ENCODE data around the gene GALR3.

Gene GALR3

DNA sequence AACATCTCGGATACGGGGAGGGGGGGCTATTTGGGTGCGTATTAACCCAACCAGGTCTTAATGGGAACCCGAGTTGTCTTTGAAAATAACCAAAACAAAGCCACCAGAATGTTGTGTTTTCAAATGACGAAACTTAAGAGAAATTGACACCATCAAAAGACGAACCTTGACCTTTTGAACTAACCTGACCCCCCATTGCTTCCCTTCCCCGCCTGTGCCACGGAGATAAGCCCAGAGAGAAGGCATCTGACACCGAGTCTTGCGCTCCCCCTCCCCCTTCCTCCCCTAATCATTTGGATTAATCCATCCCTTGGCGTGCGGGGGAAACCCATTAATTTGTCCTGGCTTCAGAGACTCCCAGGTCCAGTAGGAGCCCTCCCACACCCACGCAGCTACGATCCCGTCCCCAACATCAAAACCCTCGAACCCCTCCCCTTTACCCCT, 20.0 kb upstream of the GALR3 start:
- no peak for DNase-seq (ENCODE audit: extremely low spot score)
- ChIA-PET POLR2A (interaction anchor here (0.6 to 6.9 kb wide), 9 partner anchors 14 to 144 kb away, joined by 3 to 78 read pairs (median 3); partner anchors contain the start of genes ANKRD54, EIF3L, NOL12 and PDXP), CTCF (interaction anchor here (0.6 kb wide), 1 partner anchor 790 kb away, joined by 3 read pairs; no protein-coding TSS in a partner anchor)
- TF ChIP-seq LEF1 (IDR thresholded peaks at IDR 0.05; ENCODE audit: borderline replicate concordance), result no peak
- no peak for TF ChIP-seq ZNF384 (IDR thresholded peaks at IDR 0.05)
- TF ChIP-seq ARNT (IDR thresholded peaks at IDR 0.05), result no peak
- TF ChIP-seq ELF4 (IDR thresholded peaks at IDR 0.05), result no peak
- TF ChIP-seq PKNOX1 (IDR thresholded peaks at IDR 0.05), result no peak
- no peak for TF ChIP-seq HDGF (IDR thresholded peaks at IDR 0.05; ENCODE audit: borderline replicate concordance)
- no peak for TF ChIP-seq CTBP1 (IDR thresholded peaks at IDR 0.05; ENCODE audit: borderline replicate concordance)
- TF ChIP-seq FOXA1 (IDR thresholded peaks at IDR 0.05), result no peak
- TF ChIP-seq BHLHE40 (IDR thresholded peaks at IDR 0.05; ENCODE audit: borderline replicate concordance), result no peak
- no peak for TF ChIP-seq FOXM1 (IDR thresholded peaks at IDR 0.05; ENCODE audit: borderline replicate concordance)
- TF ChIP-seq TARDBP (IDR thresholded peaks at IDR 0.05), result no peak
- TF ChIP-seq SP1 (IDR thresholded peaks at IDR 0.05), result no peak
- no peak for TF ChIP-seq NFRKB (IDR thresholded peaks at IDR 0.05)
- TF ChIP-seq SUZ12 (IDR thresholded peaks at IDR 0.05), result no peak
- no peak for TF ChIP-seq FOXK2 (IDR thresholded peaks at IDR 0.05)
- no peak for TF ChIP-seq L3MBTL2 (conservative IDR thresholded peaks at IDR 0.05)

- TF ChIP-seq FOXM1 (IDR thresholded peaks at IDR 0.05; ENCODE audit: borderline replicate concordance) (no peak), FOXK2 (IDR thresholded peaks at IDR 0.05) (no peak)
- DNase-seq (ENCODE audit: extremely low spot score), result no peak
- CTCF ChIA-PET, result no interaction called here
- POLR2A ChIA-PET, result interaction anchor here (0.6 to 6.9 kb wide), 12 partner anchors 10 to 146 kb away, joined by 3 to 78 read pairs (median 3); partner anchors contain the start of genes ANKRD54, EIF3L and PDXP
Measured at GRCh38 chr22:37803639-37804351, 19.4 kb upstream of the GALR3 start.

DNA sequence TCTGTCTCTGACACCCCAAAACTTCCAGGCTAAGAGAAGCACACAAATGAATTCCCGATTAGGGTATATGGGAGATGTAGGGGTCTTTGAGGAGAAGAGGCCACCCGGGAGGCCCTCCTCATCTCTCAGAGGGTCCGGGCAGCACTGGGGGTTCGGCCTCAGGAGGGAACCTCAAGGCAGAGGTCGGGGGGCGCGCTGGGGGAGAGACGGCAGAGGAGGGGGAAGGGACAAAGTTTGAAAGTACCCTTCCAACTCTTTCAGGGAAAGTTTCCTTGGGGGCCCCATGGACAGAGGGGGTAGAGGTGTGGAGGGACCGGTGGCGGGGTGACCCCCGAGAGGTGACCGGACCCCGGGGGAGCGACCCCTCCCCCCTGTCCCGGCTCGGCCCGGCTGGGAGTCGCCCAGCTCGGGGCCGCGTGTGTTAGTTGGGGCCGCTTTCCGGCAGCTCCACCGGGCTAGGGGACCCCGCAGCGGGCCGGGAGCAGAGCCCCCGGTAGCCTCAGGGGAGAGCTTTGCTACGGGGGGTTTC, 18.8 kb upstream of the GALR3 start:
- DNase-seq (ENCODE audit: extremely low spot score), result no peak
- ChIA-PET POLR2A (interaction anchor here (0.9 to 6.9 kb wide), 26 partner anchors 8 to 243 kb away, joined by 3 to 78 read pairs (median 4); partner anchors contain the start of genes ANKRD54, C22orf23, GGA1 and NOL12), CTCF (interaction anchor here (0.6 kb wide), 1 partner anchor 161 kb away, joined by 3 read pairs; no protein-coding TSS in a partner anchor)
- TF ChIP-seq BHLHE40 (IDR thresholded peaks at IDR 0.05; ENCODE audit: borderline replicate concordance) (no peak), CTBP1 (IDR thresholded peaks at IDR 0.05; ENCODE audit: borderline replicate concordance) (no peak), SUZ12 (IDR thresholded peaks at IDR 0.05) (no peak), LEF1 (IDR thresholded peaks at IDR 0.05; ENCODE audit: borderline replicate concordance) (no peak), NFRKB (IDR thresholded peaks at IDR 0.05) (no peak), PKNOX1 (IDR thresholded peaks at IDR 0.05) (no peak), ELF4 (IDR thresholded peaks at IDR 0.05) (no peak), FOXK2 (IDR thresholded peaks at IDR 0.05) (no peak), SP1 (IDR thresholded peaks at IDR 0.05) (no peak), L3MBTL2 (conservative IDR thresholded peaks at IDR 0.05) (no peak)

- POLR2A ChIA-PET, result interaction anchor here (0.7 to 6.9 kb wide), 29 partner anchors 9 to 243 kb away, joined by 3 to 78 read pairs (median 4); partner anchors contain the start of genes ANKRD54, C22orf23, GGA1 and NOL12
- CTCF ChIA-PET, result interaction anchor here (0.6 to 0.7 kb wide), 2 partner anchors 12 to 162 kb away, joined by 3 to 4 read pairs; no protein-coding TSS in a partner anchor
- TF ChIP-seq L3MBTL2 (conservative IDR thresholded peaks at IDR 0.05) (peak; percentile 39), LEF1 (IDR thresholded peaks at IDR 0.05; ENCODE audit: borderline replicate concordance) (no peak), PKNOX1 (IDR thresholded peaks at IDR 0.05) (no peak), ZNF384 (IDR thresholded peaks at IDR 0.05) (no peak), TARDBP (IDR thresholded peaks at IDR 0.05) (no peak), SUZ12 (IDR thresholded peaks at IDR 0.05) (no peak), ELF4 (IDR thresholded peaks at IDR 0.05) (no peak; the same call in 1 of the 2 replicates), CTBP1 (IDR thresholded peaks at IDR 0.05; ENCODE audit: borderline replicate concordance) (no peak), FOXK2 (IDR thresholded peaks at IDR 0.05) (no peak), NFRKB (IDR thresholded peaks at IDR 0.05) (no peak), FOXA1 (IDR thresholded peaks at IDR 0.05) (no peak), FOXM1 (IDR thresholded peaks at IDR 0.05; ENCODE audit: borderline replicate concordance) (0 out of 2 replicates have a peak, but pooled peaks have one; percentile 2), SP1 (IDR thresholded peaks at IDR 0.05) (no peak)
- peak; percentile 91 for DNase-seq (ENCODE audit: extremely low spot score)
Measured at GRCh38 chr22:37804881-37805809, 18.0 kb upstream of the GALR3 start.

GRCh38 chr22:37805810-37806277, 17.3 kb upstream of the GALR3 start:
- ChIA-PET CTCF (no interaction called here), POLR2A (interaction anchor here (0.8 to 6.9 kb wide), 14 partner anchors 10 to 227 kb away, joined by 3 to 78 read pairs (median 6); partner anchors contain the start of genes ANKRD54, GALR3 and GGA1)
- no peak for DNase-seq (ENCODE audit: extremely low spot score)
- no peak for TF ChIP-seq SUZ12 (IDR thresholded peaks at IDR 0.05)
- no peak for TF ChIP-seq TARDBP (IDR thresholded peaks at IDR 0.05)

All from HEK293T (cell line).